Neural cell (in vitro differentiated cells): ENCODE data around the gene ADGRL3. TPM values are rescaled to one million over a fixed set of nuclear protein-coding genes. Genes with fewer than 3 reads are reported as not detected.
A peak's percentile ranks its signal among the peaks of the same experiment; 100 is the strongest.

Source experiments
- H2AFZ ChIP-seq: fragments of 200-600, 300-800 bp; sonication (generic), shearing (Covaris generic); 2 replicates; pipeline ENCODE4 v1.6.0; 2014; ENCODE audit warnings: low read depth, mild to moderate bottlenecking, antibody characterized with exemption, low read length, moderate library complexity
- H3F3A ChIP-seq: fragments of 200-600 bp; shearing (Covaris generic); 2 replicates; pipeline ENCODE4 v1.6.1; 2016; ENCODE audit warnings: mild to moderate bottlenecking, moderate library complexity, mixed read lengths, antibody characterized with exemption, low read length; ENCODE audit not compliant: insufficient read depth, poor library complexity, severe bottlenecking
- H3K27ac ChIP-seq: fragments of 200-600, 300-800 bp; sonication (generic), shearing (Covaris generic); 2 replicates; pipeline ENCODE4 v1.5.1; 2014; ENCODE audit warnings: mild to moderate bottlenecking, low read length, moderate library complexity
- H3K27me3 ChIP-seq: fragments of 300-800, 200-600 bp; sonication (generic), shearing (Covaris generic); 2 replicates; pipeline ENCODE4 v1.6.0; 2014; ENCODE audit warnings: mild to moderate bottlenecking, low read depth, low read length, moderate library complexity; ENCODE audit not compliant: insufficient read depth
- H3K36me3 ChIP-seq: fragments of 300-800, 200-600 bp; sonication (generic), shearing (Covaris generic); 2 replicates; pipeline ENCODE4 v1.5.1; 2014; ENCODE audit warnings: mild to moderate bottlenecking, antibody characterized with exemption, low read length, moderate library complexity; ENCODE audit not compliant: insufficient read depth
- H3K4me2 ChIP-seq: fragments of 300-800, 200-600 bp; sonication (generic), shearing (Covaris generic); 2 replicates; pipeline ENCODE4 v1.6.0; 2014; ENCODE audit warnings: mild to moderate bottlenecking, low read length
- H3K4me3 ChIP-seq: fragments of 300-800, 200-600 bp; sonication (generic), shearing (Covaris generic); 2 replicates; pipeline ENCODE4 v1.5.1; 2014; ENCODE audit warnings: mild to moderate bottlenecking, low read length, moderate library complexity
- H3K79me2 ChIP-seq: fragments of 200-600 bp; shearing (Covaris generic); replicated peaks from 2 replicates; pipeline ENCODE4 v1.6.0; 2014; ENCODE audit warnings: mild to moderate bottlenecking, low read length, moderate library complexity; ENCODE audit not compliant: insufficient read depth
- H3K9ac ChIP-seq: fragments of 300-800, 200-600 bp; sonication (generic), shearing (Covaris generic); 2 replicates; pipeline ENCODE4 v1.6.1; 2016; ENCODE audit warnings: mild to moderate bottlenecking, low read length, mixed read lengths
- H3K9me2 ChIP-seq: fragments of 200-600 bp; shearing (Covaris generic); 2 replicates; pipeline ENCODE4 v1.6.1; 2016; ENCODE audit warnings: mild to moderate bottlenecking, low read length, mixed read lengths; ENCODE audit not compliant: insufficient read depth
- H3K9me3 ChIP-seq: fragments of 200-600, 300-800 bp; sonication (generic), shearing (Covaris generic); 2 replicates; pipeline ENCODE4 v1.6.1; 2016; ENCODE audit warnings: mild to moderate bottlenecking, mixed run types, low read length, moderate library complexity, mixed read lengths
- H4K20me1 ChIP-seq: fragments of 200-600 bp; shearing (Covaris generic); 2 replicates; pipeline ENCODE4 v1.6.1; 2016; ENCODE audit warnings: mild to moderate bottlenecking, mixed run types; ENCODE audit not compliant: insufficient read depth
- CTCF ChIP-seq: fragments of 450-650 bp; IDR thresholded peaks from 2 replicates; pipeline ENCODE4 v1.5.1; 2014; ENCODE audit warnings: antibody characterized with exemption, mild to moderate bottlenecking, moderate library complexity; ENCODE audit not compliant: poor library complexity, severe bottlenecking
- EP300 ChIP-seq: fragments of 450-650 bp; conservative IDR thresholded peaks from 2 replicates; pipeline ENCODE4 v1.6.1; 2014; ENCODE audit warnings: antibody characterized with exemption, mild to moderate bottlenecking, moderate library complexity; ENCODE audit not compliant: poor library complexity, severe bottlenecking
- EZH2 ChIP-seq: fragments of 200-600, 300-800 bp; shearing (Covaris generic), sonication (generic); IDR thresholded peaks from 2 replicates; pipeline ENCODE4 v1.6.1; 2014; ENCODE audit warnings: antibody characterized with exemption, low read length, borderline replicate concordance, mild to moderate bottlenecking; ENCODE audit not compliant: insufficient read depth, poor library complexity, severe bottlenecking
- MXI1 ChIP-seq: fragments of 450-650 bp; conservative IDR thresholded peaks from 2 replicates; pipeline ENCODE4 v1.6.1; 2014; ENCODE audit warnings: antibody characterized with exemption, mild to moderate bottlenecking; ENCODE audit not compliant: poor library complexity, severe bottlenecking
- POLR2AphosphoS5 ChIP-seq: IDR thresholded peaks from 2 replicates; pipeline ENCODE4 v1.6.1; 2012
- RAD21 ChIP-seq: fragments of 450-650 bp; conservative IDR thresholded peaks from 2 replicates; pipeline ENCODE4 v1.6.1; 2014; ENCODE audit warnings: antibody characterized with exemption, mild to moderate bottlenecking, moderate library complexity
- REST ChIP-seq: IDR thresholded peaks from 2 replicates; pipeline ENCODE4 v1.6.1; 2012; ENCODE audit warnings: borderline replicate concordance
- SMC3 ChIP-seq: fragments of 450-650 bp; conservative IDR thresholded peaks from 2 replicates; pipeline ENCODE4 v1.6.1; 2014; ENCODE audit warnings: antibody characterized with exemption, mild to moderate bottlenecking, moderate library complexity; ENCODE audit not compliant: poor library complexity
- TAF1 ChIP-seq: IDR thresholded peaks from 2 replicates; pipeline ENCODE4 v1.6.1; 2012; ENCODE audit warnings: low read depth
- polyA plus RNA-seq: library from polyadenylated mRNA; depleted of rRNA; stranded (reverse); fragments of >200 nt; gene quantifications from 2 replicates; pipeline ENCODE4 v1.2.3, GENCODE V29; 2014

The ADGRL3 gene
- polyA plus RNA-seq, 1 donor from 2014 or later, result 99.4 TPM

GRCh38 chr4:61195101-61195500 lies 5.0 kb upstream of the ADGRL3 start:
- Histone ChIP-seq H3K79me2 (peaks cover 11% of the 10 kb centered on the region), H3K9me3 (no peaks in the 10 kb centered on the region), H3K4me3 (no peak overlapping the region), H3F3A (no peaks in the 10 kb centered on the region), H3K4me2 (no peak overlapping the region), H3K9me2 (no peaks in the 10 kb centered on the region), H3K9ac (no peak overlapping the region), H2AFZ (no peak overlapping the region), H3K27me3 (no peaks in the 10 kb centered on the region), H4K20me1 (no peaks in the 10 kb centered on the region), H3K27ac (no peak overlapping the region), H3K36me3 (no peaks in the 10 kb centered on the region)
- no peak for TF ChIP-seq POLR2AphosphoS5
- TF ChIP-seq EP300, result no peak
- TF ChIP-seq SMC3, result no peak
- no peak for TF ChIP-seq TAF1
- TF ChIP-seq CTCF, result no peak
- no peak for TF ChIP-seq RAD21
- TF ChIP-seq MXI1, result no peak
- TF ChIP-seq EZH2, result no peak
- no peak for TF ChIP-seq REST

DNA sequence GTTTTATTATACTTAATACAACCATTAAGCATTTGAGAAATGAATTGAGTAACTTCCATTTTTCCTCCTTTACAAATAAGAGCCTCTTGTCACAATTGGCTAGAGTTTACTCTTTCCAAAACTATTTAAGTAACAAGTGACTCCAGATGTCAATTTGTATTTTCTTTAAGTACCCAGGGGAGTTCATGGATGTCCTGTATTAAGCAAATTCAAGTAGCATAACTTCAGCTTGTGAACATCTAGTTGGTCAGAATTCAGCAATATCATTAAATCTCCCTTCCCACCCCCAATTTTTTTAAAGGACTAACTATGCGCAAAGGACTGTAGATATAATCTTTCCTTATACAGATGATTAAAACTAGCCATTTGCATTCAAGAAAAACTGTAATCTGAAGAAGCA lies 1.4 kb upstream of the ADGRL3 start:
- Histone ChIP-seq H3K27me3 (no peaks in the 10 kb centered on the region), H3F3A (no peaks in the 10 kb centered on the region), H3K27ac (no peak overlapping the region), H3K9ac (no peak overlapping the region), H4K20me1 (peaks cover 8% of the 10 kb centered on the region), H3K36me3 (no peaks in the 10 kb centered on the region), H3K9me2 (no peaks in the 10 kb centered on the region), H3K4me3 (peak overlapping the region; percentile 91), H3K79me2 (peaks cover 39% of the 10 kb centered on the region), H3K4me2 (peak overlapping the region; percentile 86), H3K9me3 (no peaks in the 10 kb centered on the region), H2AFZ (no peak overlapping the region)
- no peak for TF ChIP-seq POLR2AphosphoS5
- TF ChIP-seq RAD21, result no peak
- TF ChIP-seq REST, result no peak
- no peak for TF ChIP-seq TAF1
- TF ChIP-seq EP300, result no peak
- TF ChIP-seq CTCF, result no peak
- TF ChIP-seq MXI1, result no peak
- TF ChIP-seq EZH2, result no peak
- TF ChIP-seq SMC3, result no peak
